Activated CD4-positive, alpha-beta T cell treated with anti-CD3 and anti-CD28 coated beads, Interleukin-2, amount 50 U/mL, for 1 hour (primary cell): ENCODE measurements around the gene POU2F3.
A peak's percentile ranks its signal among the peaks of the same experiment; 100 is the strongest.

Experiments
- DNase-seq: peaks from one replicate; pipeline ENCODE4 v3.0.0-alpha.2; 2020

The POU2F3 gene

GRCh38 chr11:120293038-120293800 is 53.3 kb downstream of the POU2F3 start:
- no peak for DNase-seq

- no peak for DNase-seq
These were observed 54.2 kb downstream of the POU2F3 start for GRCh38 chr11:120294096-120294495.

GRCh38 chr11:120295099-120295498 is 55.2 kb downstream of the POU2F3 start:
- no peak for DNase-seq

GRCh38 chr11:120296554-120296953 is 56.6 kb downstream of the POU2F3 start:
- DNase-seq, result no peak

- no peak for DNase-seq
These were observed 58.5 kb downstream of the POU2F3 start for GRCh38 chr11:120298461-120298860.

GRCh38 chr11:120302001-120302805 is 62.3 kb downstream of the POU2F3 start:
- DNase-seq, result no peak

GRCh38 chr11:120303004-120303637 is 63.2 kb downstream of the POU2F3 start:
- peak; percentile 56 for DNase-seq

GRCh38 chr11:120304526-120304925 is 64.6 kb downstream of the POU2F3 start:
- no peak for DNase-seq

- no peak for DNase-seq
These were observed 65.3 kb downstream of the POU2F3 start for GRCh38 chr11:120305286-120305685.

- DNase-seq, result no peak
These were observed 66.7 kb downstream of the POU2F3 start for GRCh38 chr11:120306519-120307242.

GRCh38 chr11:120307476-120307875 is 67.5 kb downstream of the POU2F3 start:
- DNase-seq, result no peak

- no peak for DNase-seq
These were observed 68.1 kb downstream of the POU2F3 start for GRCh38 chr11:120308081-120308480.

- no peak for DNase-seq
These were observed 70.9 kb downstream of the POU2F3 start for GRCh38 chr11:120310870-120311269.

GRCh38 chr11:120314861-120315260 is 74.9 kb downstream of the POU2F3 start:
- no peak for DNase-seq

- DNase-seq, result no peak
These were observed 77.1 kb downstream of the POU2F3 start for GRCh38 chr11:120316880-120317688.

GRCh38 chr11:120317689-120318480 is 77.9 kb downstream of the POU2F3 start:
- no peak for DNase-seq

GRCh38 chr11:120318906-120319305 is 79.0 kb downstream of the POU2F3 start:
- DNase-seq, result no peak

GRCh38 chr11:120324932-120325810 is 85.2 kb downstream of the POU2F3 start, which contains the start of gene TLCD5:
Gene TLCD5, plus strand, starts transcription at chr11:120325299. Its CDS starts 2,143 bp downstream, at chr11:120327442.
- DNase-seq, result peak; percentile 28

GRCh38 chr11:120326228-120326627 is 86.3 kb downstream of the POU2F3 start:
- no peak for DNase-seq

- no peak for DNase-seq
These were observed 86.9 kb downstream of the POU2F3 start for GRCh38 chr11:120326845-120327281.
